SJCRH30 (cell line): ENCODE results near the gene RBMS3. TPM values are rescaled to one million over a fixed set of nuclear protein-coding genes. Genes with fewer than 3 reads are reported as not detected.
A peak's percentile ranks its signal among the peaks of the same experiment; 100 is the strongest.

Experiments used
- DNase-seq, 2 experiments: peaks; one replicate each; pipeline ENCODE4 v3.0.0-alpha.2; 2015 to 2020
- H3K27ac ChIP-seq: fragments of 250-450 bp; sonication (Bioruptor Pico); 2 replicates; pipeline ENCODE4 v1.5.1; 2020; ENCODE audit warnings: mild to moderate bottlenecking, moderate library complexity
- H3K27me3 ChIP-seq: fragments of 250-450 bp; sonication (Bioruptor Pico); 2 replicates; pipeline ENCODE4 v1.5.1; 2020; ENCODE audit warnings: mild to moderate bottlenecking, moderate library complexity
- H3K36me3 ChIP-seq: fragments of 250-450 bp; sonication (Bioruptor Pico); 2 replicates; pipeline ENCODE4 v1.5.1; 2020; ENCODE audit warnings: mild to moderate bottlenecking, moderate library complexity
- H3K4me1 ChIP-seq: fragments of 250-450 bp; sonication (Bioruptor Pico); 2 replicates; pipeline ENCODE4 v1.5.1; 2020; ENCODE audit warnings: mild to moderate bottlenecking, moderate library complexity
- H3K4me3 ChIP-seq: fragments of 250-450 bp; sonication (Bioruptor Pico); 2 replicates; pipeline ENCODE4 v1.5.1; 2020; ENCODE audit warnings: mild to moderate bottlenecking, moderate library complexity
- H3K9me3 ChIP-seq: fragments of 250-450 bp; sonication (Bioruptor Pico); replicated peaks from 2 replicates; pipeline ENCODE4 v1.5.1; 2020; ENCODE audit warnings: mild to moderate bottlenecking, moderate library complexity
- total RNA-seq: library from RNA; depleted of rRNA; stranded (reverse); fragments of >200 nt; shearing (Covaris generic); gene quantifications from 2 replicates; pipeline ENCODE4 v1.2.3, GENCODE V29; 2014

RBMS3 gene
- total RNA-seq, 1 experiment from 2014 or later = 9.5 TPM

DNA sequence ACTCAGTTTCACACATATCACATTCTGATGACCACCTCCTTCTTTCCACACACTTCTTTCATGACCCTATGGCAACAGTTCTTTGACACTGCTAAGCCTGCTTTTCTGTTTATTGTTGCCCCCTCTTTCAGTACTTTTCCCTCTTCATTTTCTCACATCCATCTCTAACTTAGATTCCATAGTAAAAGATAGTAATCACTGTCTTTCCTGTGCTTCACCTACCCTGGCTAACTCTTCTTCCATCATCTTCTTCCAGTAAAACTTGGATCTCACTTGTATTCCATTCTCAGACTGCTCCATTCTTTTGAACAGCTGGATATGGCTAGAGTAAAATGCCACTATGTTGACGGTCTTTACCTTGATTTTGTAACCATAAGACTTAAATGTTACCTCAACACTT lies 692.9 kb downstream of the RBMS3 start:
- peak in 1 of 2 experiments; percentile 1 for DNase-seq
- peak overlapping the region; percentile 96 for H3K27ac ChIP-seq
- no peaks in the 10 kb centered on the region for H3K27me3 ChIP-seq

DNA sequence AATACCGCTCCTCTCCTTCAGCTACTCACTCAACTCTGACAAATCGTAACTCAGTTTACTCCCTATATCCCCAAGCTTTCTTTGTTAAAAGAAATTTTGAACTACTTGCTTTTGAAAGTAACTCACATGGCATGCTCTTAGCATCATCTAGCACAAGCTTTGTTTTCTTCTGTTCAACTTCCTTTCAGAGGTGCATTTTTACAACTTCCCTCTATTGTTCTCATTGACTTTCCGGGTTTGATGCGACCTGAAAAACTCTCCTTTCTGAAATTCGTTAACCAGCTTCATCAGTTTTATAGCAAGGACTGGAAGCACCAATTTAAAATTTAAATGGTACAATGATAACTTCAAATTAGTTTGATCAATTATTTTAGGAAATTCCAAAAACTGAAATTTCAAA lies 696.0 kb downstream of the RBMS3 start:
- H3K36me3 ChIP-seq = no peaks in the 10 kb centered on the region
- no peak for DNase-seq
- H3K4me1 ChIP-seq = peaks cover 14% of the 10 kb centered on the region
- no peaks in the 10 kb centered on the region for H3K9me3 ChIP-seq
- no peaks in the 10 kb centered on the region for H3K27me3 ChIP-seq
- H3K27ac ChIP-seq = no peak overlapping the region
- no peak overlapping the region for H3K4me3 ChIP-seq

More for the DNA sequence above, 692.9 kb downstream of the RBMS3 start:
- Histone ChIP-seq H3K4me1 (peaks cover 22% of the 10 kb centered on the region), H3K36me3 (no peaks in the 10 kb centered on the region), H3K4me3 (no peak overlapping the region), H3K9me3 (no peaks in the 10 kb centered on the region)

- Histone ChIP-seq H3K9me3 (no peaks in the 10 kb centered on the region), H3K36me3 (no peaks in the 10 kb centered on the region), H3K27me3 (no peaks in the 10 kb centered on the region), H3K27ac (no peak overlapping the region), H3K4me1 (peaks cover 10% of the 10 kb centered on the region), H3K4me3 (no peak overlapping the region)
- DNase-seq = no peak
These were observed 696.5 kb downstream of the RBMS3 start for GRCh38 chr3:29977360-29977759.

- Histone ChIP-seq H3K36me3 (no peaks in the 10 kb centered on the region), H3K27ac (no peak overlapping the region), H3K4me1 (peaks cover 7% of the 10 kb centered on the region), H3K4me3 (no peak overlapping the region), H3K9me3 (no peaks in the 10 kb centered on the region), H3K27me3 (no peaks in the 10 kb centered on the region)
- DNase-seq = no peak
These were observed 697.2 kb downstream of the RBMS3 start for GRCh38 chr3:29978036-29978435.

DNA sequence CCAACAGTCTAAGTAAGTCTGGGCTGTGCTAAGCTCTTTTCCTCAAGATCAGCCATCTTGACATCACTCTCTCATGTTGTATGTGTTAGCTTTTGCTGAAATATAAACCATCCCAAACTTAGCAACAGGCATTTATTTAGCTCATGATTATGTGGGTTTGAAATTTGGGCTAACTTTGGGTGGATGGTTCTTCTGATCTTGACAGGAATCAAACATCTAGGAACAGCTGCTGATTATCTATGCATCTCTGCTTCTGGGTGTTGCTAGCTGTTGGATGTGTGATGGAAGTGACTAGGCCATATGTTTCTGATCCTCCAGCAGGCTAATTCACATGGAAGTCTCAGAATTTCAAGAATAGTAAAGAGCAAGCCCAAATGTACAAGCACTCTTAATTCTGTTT lies 710.3 kb downstream of the RBMS3 start:
- H3K4me3 ChIP-seq = no peak overlapping the region
- no peaks in the 10 kb centered on the region for H3K36me3 ChIP-seq
- H3K9me3 ChIP-seq = no peaks in the 10 kb centered on the region
- H3K4me1 ChIP-seq = peaks cover 15% of the 10 kb centered on the region
- H3K27ac ChIP-seq = peak overlapping the region; percentile 83
- peak; percentile 40 to 70 for DNase-seq
- H3K27me3 ChIP-seq = no peaks in the 10 kb centered on the region

- DNase-seq = no peak
- H3K4me1 ChIP-seq = no peaks in the 10 kb centered on the region
- peaks cover 5% of the 10 kb centered on the region; the same call in 1 of the 2 replicates for H3K9me3 ChIP-seq
- H3K36me3 ChIP-seq = no peaks in the 10 kb centered on the region
- H3K27ac ChIP-seq = no peak overlapping the region
- no peaks in the 10 kb centered on the region for H3K27me3 ChIP-seq
- H3K4me3 ChIP-seq = no peak overlapping the region
These were observed 721.9 kb downstream of the RBMS3 start for GRCh38 chr3:30002797-30003196.

GRCh38 chr3:30003741-30004140 lies 722.9 kb downstream of the RBMS3 start:
- no peak for DNase-seq
- Histone ChIP-seq H3K9me3 (peaks cover 5% of the 10 kb centered on the region; the same call in 1 of the 2 replicates), H3K4me1 (no peaks in the 10 kb centered on the region), H3K27me3 (no peaks in the 10 kb centered on the region), H3K36me3 (no peaks in the 10 kb centered on the region), H3K4me3 (no peak overlapping the region), H3K27ac (no peak overlapping the region)

- H3K36me3 ChIP-seq = no peaks in the 10 kb centered on the region
- H3K27me3 ChIP-seq = no peaks in the 10 kb centered on the region
- H3K4me3 ChIP-seq = no peak overlapping the region
- H3K4me1 ChIP-seq = no peaks in the 10 kb centered on the region
- DNase-seq = no peak
- H3K27ac ChIP-seq = no peak overlapping the region
- no peaks in the 10 kb centered on the region for H3K9me3 ChIP-seq
These were observed 723.6 kb downstream of the RBMS3 start for GRCh38 chr3:30004481-30004880.

DNA sequence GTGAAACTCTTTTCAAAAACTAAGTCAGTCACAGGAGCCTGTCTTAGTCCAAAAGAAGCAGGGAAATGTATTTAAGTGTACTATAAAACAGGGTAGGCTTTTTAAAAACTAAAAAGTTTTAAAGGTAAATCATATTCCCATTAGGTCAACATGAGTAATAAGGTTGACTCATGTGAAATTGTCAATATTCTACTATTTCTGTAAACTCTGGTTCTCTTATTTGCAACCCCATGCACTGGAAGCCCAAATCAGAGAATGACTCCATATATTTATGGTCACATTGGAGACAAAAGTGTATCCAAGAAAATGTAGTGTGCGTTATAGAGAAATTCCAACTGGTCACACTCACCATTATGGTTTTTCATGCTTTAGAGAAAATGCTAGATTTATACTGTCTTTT lies 725.2 kb downstream of the RBMS3 start:
- no peaks in the 10 kb centered on the region for H3K4me1 ChIP-seq
- H3K9me3 ChIP-seq = no peaks in the 10 kb centered on the region
- H3K27ac ChIP-seq = no peak overlapping the region
- no peak overlapping the region for H3K4me3 ChIP-seq
- no peaks in the 10 kb centered on the region for H3K36me3 ChIP-seq
- no peaks in the 10 kb centered on the region for H3K27me3 ChIP-seq
- DNase-seq = no peak

DNA sequence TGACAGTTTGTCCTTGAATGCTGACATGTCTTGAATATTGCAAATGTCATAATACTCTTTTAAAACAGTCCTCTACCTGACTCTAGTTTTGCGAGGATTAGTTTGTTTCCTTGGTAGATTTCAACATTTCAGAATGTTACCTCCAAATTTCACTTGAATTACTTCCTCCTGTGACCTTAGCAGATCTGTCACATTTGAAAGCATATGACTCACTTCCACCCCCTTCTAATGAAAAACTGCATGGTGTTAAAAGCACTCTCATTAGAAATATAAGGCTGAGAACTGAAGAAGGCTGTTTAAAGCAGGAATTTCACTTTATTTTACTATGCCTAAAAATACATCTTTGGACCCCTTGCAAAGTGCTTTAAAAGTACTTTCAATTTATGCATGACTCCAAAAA lies 726.8 kb downstream of the RBMS3 start:
- H3K27me3 ChIP-seq = no peaks in the 10 kb centered on the region
- no peaks in the 10 kb centered on the region for H3K9me3 ChIP-seq
- DNase-seq = no peak
- no peak overlapping the region for H3K27ac ChIP-seq
- no peaks in the 10 kb centered on the region for H3K4me1 ChIP-seq
- H3K4me3 ChIP-seq = no peak overlapping the region
- H3K36me3 ChIP-seq = no peaks in the 10 kb centered on the region

GRCh38 chr3:30011237-30011803 lies 730.4 kb downstream of the RBMS3 start:
- Histone ChIP-seq H3K9me3 (no peaks in the 10 kb centered on the region), H3K27ac (no peak overlapping the region), H3K4me3 (no peak overlapping the region), H3K4me1 (no peaks in the 10 kb centered on the region), H3K36me3 (no peaks in the 10 kb centered on the region), H3K27me3 (no peaks in the 10 kb centered on the region)
- no peak for DNase-seq

DNA sequence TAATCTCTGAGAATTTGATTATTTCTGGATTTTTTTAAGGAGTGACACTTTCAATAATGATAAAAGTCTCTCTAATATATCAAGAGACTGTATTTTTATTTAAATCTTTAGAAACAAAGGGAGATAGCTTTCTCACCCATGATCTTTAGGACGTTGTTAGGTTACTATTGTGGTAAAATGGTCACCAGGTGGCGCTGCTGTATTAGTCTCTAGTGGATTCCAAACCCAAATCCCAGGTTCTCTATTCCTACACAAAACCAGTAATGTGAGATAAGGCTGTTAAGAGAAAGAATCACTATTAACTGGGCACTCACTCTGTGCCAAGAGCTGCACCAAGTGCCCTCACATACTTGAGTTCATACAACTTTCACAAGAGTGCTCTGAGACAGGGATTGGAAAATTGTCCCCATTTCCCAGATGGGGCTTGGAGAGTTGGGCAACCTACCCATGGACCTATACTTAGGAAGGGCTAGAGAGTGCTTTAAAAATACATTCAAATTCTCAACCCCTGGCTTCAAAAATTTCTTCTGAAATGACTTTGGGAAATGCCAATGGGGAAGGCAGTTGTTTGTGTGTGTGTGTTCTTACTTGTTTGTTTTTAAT lies 732.2 kb downstream of the RBMS3 start:
- Histone ChIP-seq H3K9me3 (no peaks in the 10 kb centered on the region), H3K27me3 (no peaks in the 10 kb centered on the region), H3K36me3 (no peaks in the 10 kb centered on the region), H3K27ac (no peak overlapping the region), H3K4me3 (no peak overlapping the region), H3K4me1 (no peaks in the 10 kb centered on the region)
- DNase-seq = peak; percentile 55 to 77

DNA sequence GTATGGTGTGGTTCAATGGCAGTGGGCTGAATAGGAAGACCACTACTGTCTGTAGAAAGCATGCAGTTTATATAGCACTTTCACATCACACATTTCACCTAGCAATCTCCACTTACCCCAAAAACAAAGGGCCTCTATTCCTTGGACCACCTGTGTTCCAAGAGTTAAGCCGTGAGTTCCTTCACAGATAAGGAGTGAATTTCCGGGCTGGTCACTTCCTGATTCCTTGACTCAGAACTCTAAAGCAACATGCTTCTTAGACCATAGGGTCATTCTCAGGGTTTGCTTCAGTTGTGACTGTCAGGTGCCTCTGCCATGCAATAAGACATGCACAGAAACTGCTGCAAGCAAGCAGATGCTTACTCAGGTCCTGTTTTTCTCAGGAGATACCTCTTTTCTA lies 737.0 kb downstream of the RBMS3 start:
- Histone ChIP-seq H3K27me3 (no peaks in the 10 kb centered on the region), H3K9me3 (no peaks in the 10 kb centered on the region), H3K27ac (no peak overlapping the region), H3K4me3 (no peak overlapping the region), H3K36me3 (no peaks in the 10 kb centered on the region), H3K4me1 (no peaks in the 10 kb centered on the region)
- no peak for DNase-seq

- Histone ChIP-seq H3K36me3 (no peaks in the 10 kb centered on the region), H3K9me3 (no peaks in the 10 kb centered on the region), H3K4me3 (no peak overlapping the region), H3K27ac (no peak overlapping the region), H3K27me3 (no peaks in the 10 kb centered on the region), H3K4me1 (no peaks in the 10 kb centered on the region)
- no peak for DNase-seq
These were observed 739.5 kb downstream of the RBMS3 start for GRCh38 chr3:30020380-30020779.

GRCh38 chr3:30024466-30024865 lies 743.6 kb downstream of the RBMS3 start:
- no peak overlapping the region for H3K4me3 ChIP-seq
- no peaks in the 10 kb centered on the region for H3K36me3 ChIP-seq
- H3K9me3 ChIP-seq = no peaks in the 10 kb centered on the region
- DNase-seq = no peak
- no peak overlapping the region for H3K27ac ChIP-seq
- no peaks in the 10 kb centered on the region for H3K4me1 ChIP-seq
- H3K27me3 ChIP-seq = no peaks in the 10 kb centered on the region

- no peak for DNase-seq
- no peaks in the 10 kb centered on the region for H3K36me3 ChIP-seq
- H3K4me1 ChIP-seq = no peaks in the 10 kb centered on the region
- no peaks in the 10 kb centered on the region for H3K9me3 ChIP-seq
- no peaks in the 10 kb centered on the region for H3K27me3 ChIP-seq
- no peak overlapping the region for H3K4me3 ChIP-seq
- no peak overlapping the region for H3K27ac ChIP-seq
These were observed 746.0 kb downstream of the RBMS3 start for GRCh38 chr3:30026851-30027250.
